Measurements from ENCODE around the gene CD38. TPM values are rescaled to one million over a fixed set of nuclear protein-coding genes. Genes with fewer than 3 reads are reported as not detected.
"Not testable (repeated sequence)": the region's sequence is repeated elsewhere in the genome, so short reads cannot be mapped to it uniquely, and the experiment has no call there.

Gene CD38
- total RNA-seq, 1 donor from 2014 or later = 1.0 TPM

DNA sequence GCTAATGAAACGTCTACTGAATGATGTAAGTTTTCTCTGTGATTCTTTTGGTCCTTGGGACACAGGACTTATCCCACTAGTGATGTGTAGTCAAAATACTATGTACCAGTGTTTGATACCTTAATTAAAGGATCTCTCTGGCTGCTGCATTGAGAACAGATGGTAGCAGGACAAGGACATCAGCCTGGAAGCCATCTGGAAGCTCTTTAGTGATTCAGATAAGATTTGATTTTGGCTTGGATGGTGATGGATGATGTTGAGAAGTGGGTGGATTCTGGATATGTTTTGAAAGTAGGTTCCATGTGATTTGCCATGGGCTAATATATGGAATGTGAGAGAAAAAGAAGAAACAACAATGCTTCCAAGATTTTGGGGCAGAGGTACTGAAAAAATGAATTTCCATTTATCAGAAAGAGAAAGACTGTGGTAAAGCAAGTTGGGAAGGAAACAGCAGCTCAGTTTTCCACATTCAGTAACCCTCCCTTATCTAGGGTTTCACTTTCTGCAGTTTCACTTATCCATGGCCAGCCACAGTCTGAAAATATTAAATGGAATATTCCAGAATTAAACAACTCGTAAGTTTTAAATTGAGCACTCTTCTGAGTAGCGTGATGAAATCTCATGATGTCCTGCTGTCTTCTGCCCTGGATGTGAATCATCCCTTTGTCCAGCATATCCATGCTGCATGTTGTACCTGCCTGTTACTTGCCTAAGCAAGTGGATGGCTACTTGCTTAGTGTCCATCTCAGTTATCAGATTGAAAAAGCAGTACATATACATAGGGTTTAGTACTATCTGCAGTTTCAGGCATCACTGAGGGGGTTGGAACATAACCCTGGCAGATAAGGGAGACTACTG lies 15.6 kb downstream of the CD38 start:
- no peak overlapping the region for H3K9ac ChIP-seq (ENCODE audit: low read depth in 1 of 3, low read length in 3 of 3)
- H3K27me3 ChIP-seq (ENCODE audit: control insufficient read depth in 3 of 3, insufficient read depth in 3 of 3, low read length in 3 of 3) = no peaks in the 10 kb centered on the region
- no peak overlapping the region for H3K4me3 ChIP-seq (ENCODE audit: low read length in 3 of 3)
- H3K9me3 ChIP-seq (ENCODE audit: control insufficient read depth in 3 of 3, low read length in 3 of 3) = no peaks in the 10 kb centered on the region
- H3K27ac ChIP-seq (ENCODE audit: low read depth, low read length) = no peak overlapping the region
- H3K36me3 ChIP-seq (ENCODE audit: control insufficient read depth in 3 of 3, insufficient read depth in 3 of 3, low read length in 3 of 3) = no peaks in the 10 kb centered on the region
- H3K4me1 ChIP-seq (ENCODE audit: control insufficient read depth in 3 of 3, insufficient read depth in 3 of 3, low read length in 3 of 3) = peaks cover 0 to 6% (median 4%) of the 10 kb centered on the region in 3 donors

- no peak overlapping the region for H3K9ac ChIP-seq (ENCODE audit: low read depth in 1 of 3, low read length in 3 of 3)
- no peaks in the 10 kb centered on the region for H3K9me3 ChIP-seq (ENCODE audit: control insufficient read depth in 3 of 3, low read length in 3 of 3)
- no peaks in the 10 kb centered on the region for H3K27me3 ChIP-seq (ENCODE audit: control insufficient read depth in 3 of 3, insufficient read depth in 3 of 3, low read length in 3 of 3)
- H3K36me3 ChIP-seq (ENCODE audit: control insufficient read depth in 3 of 3, insufficient read depth in 3 of 3, low read length in 3 of 3) = no peaks in the 10 kb centered on the region
- peaks cover under 1 to 9% (median 8%) of the 10 kb centered on the region in 3 donors for H3K4me1 ChIP-seq (ENCODE audit: control insufficient read depth in 3 of 3, insufficient read depth in 3 of 3, low read length in 3 of 3)
- no peak overlapping the region for H3K27ac ChIP-seq (ENCODE audit: low read depth, low read length)
- H3K4me3 ChIP-seq (ENCODE audit: low read length in 3 of 3) = no peak overlapping the region
Measured at GRCh38 chr4:15794426-15794825, 16.3 kb downstream of the CD38 start.

- no peak overlapping the region for H3K9ac ChIP-seq (ENCODE audit: low read depth in 1 of 3, low read length in 3 of 3)
- H3K27me3 ChIP-seq (ENCODE audit: control insufficient read depth in 3 of 3, insufficient read depth in 3 of 3, low read length in 3 of 3) = no peaks in the 10 kb centered on the region
- no peak overlapping the region for H3K4me3 ChIP-seq (ENCODE audit: low read length in 3 of 3)
- peaks cover 4 to 14% (median 13%) of the 10 kb centered on the region in 3 donors for H3K4me1 ChIP-seq (ENCODE audit: control insufficient read depth in 3 of 3, insufficient read depth in 3 of 3, low read length in 3 of 3)
- H3K9me3 ChIP-seq (ENCODE audit: control insufficient read depth in 3 of 3, low read length in 3 of 3) = no peaks in the 10 kb centered on the region
- no peaks in the 10 kb centered on the region for H3K36me3 ChIP-seq (ENCODE audit: control insufficient read depth in 3 of 3, insufficient read depth in 3 of 3, low read length in 3 of 3)
- no peak overlapping the region for H3K27ac ChIP-seq (ENCODE audit: low read depth, low read length)
Measured at GRCh38 chr4:15794905-15795304, 16.8 kb downstream of the CD38 start.

DNA sequence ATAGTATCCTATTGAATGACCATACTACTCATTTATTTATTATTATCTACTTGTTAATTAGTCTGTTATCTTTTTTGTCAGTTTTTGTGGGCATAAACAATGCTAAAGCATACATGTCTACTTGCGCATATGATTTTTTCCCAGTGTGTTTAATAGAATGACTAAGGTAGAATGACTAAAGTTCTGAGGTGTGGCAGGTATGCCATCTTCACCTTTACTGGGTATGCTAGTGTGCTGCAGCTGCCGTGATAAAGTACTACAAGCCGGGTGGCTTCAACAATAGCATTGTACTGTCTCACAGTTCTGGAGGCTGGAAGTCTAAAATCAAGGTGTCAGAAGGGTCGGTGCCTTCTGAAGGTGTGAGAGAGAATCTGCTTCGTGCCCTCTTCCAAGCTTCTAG lies 19.2 kb downstream of the CD38 start:
- Histone ChIP-seq H3K27me3 (ENCODE audit: control insufficient read depth in 3 of 3, insufficient read depth in 3 of 3, low read length in 3 of 3) (no peaks in the 10 kb centered on the region), H3K9me3 (ENCODE audit: control insufficient read depth in 3 of 3, low read length in 3 of 3) (no peaks in the 10 kb centered on the region), H3K27ac (ENCODE audit: low read depth, low read length) (no peak overlapping the region), H3K4me1 (ENCODE audit: control insufficient read depth in 3 of 3, insufficient read depth in 3 of 3, low read length in 3 of 3) (peaks cover 4 to 22% (median 15%) of the 10 kb centered on the region in 3 donors), H3K9ac (ENCODE audit: low read depth in 1 of 3, low read length in 3 of 3) (no peak overlapping the region), H3K4me3 (ENCODE audit: low read length in 3 of 3) (no peak overlapping the region), H3K36me3 (ENCODE audit: control insufficient read depth in 3 of 3, insufficient read depth in 3 of 3, low read length in 3 of 3) (no peaks in the 10 kb centered on the region)

DNA sequence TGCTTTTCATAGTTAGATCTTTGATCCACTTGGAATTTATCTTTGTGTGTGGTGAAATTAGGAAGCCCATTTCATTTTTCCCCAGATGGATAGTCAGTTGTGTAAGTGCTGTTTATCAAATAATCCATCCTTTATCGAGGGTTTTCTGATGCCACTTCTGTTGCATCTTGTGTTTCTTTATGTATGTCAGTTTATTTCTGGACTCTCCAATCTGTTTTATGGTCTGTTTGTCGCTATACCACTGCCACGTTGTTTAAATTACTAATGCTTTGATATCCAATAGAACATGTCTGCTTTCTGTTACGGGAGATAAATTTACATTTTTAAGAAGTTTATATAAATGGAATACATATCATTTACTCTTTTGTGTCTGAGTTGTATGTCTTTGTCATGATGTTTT lies 21.0 kb downstream of the CD38 start:
- H3K27ac ChIP-seq (ENCODE audit: low read depth, low read length) = peak overlapping the region; percentile 68
- no peaks in the 10 kb centered on the region for H3K27me3 ChIP-seq (ENCODE audit: control insufficient read depth in 3 of 3, insufficient read depth in 3 of 3, low read length in 3 of 3)
- no peaks in the 10 kb centered on the region for H3K36me3 ChIP-seq (ENCODE audit: control insufficient read depth in 3 of 3, insufficient read depth in 3 of 3, low read length in 3 of 3)
- H3K9me3 ChIP-seq (ENCODE audit: control insufficient read depth in 3 of 3, low read length in 3 of 3) = no peaks in the 10 kb centered on the region
- H3K4me3 ChIP-seq (ENCODE audit: low read length in 3 of 3) = no peak overlapping the region
- H3K9ac ChIP-seq (ENCODE audit: low read depth in 1 of 3, low read length in 3 of 3) = peak overlapping the region in 2 of 3 donors; percentile 39 to 64
- H3K4me1 ChIP-seq (ENCODE audit: control insufficient read depth in 3 of 3, insufficient read depth in 3 of 3, low read length in 3 of 3) = peaks cover 9 to 26% (median 18%) of the 10 kb centered on the region in 3 donors

- Histone ChIP-seq H3K27ac (ENCODE audit: low read depth, low read length) (peak overlapping the region; percentile 68), H3K9ac (ENCODE audit: low read depth in 1 of 3, low read length in 3 of 3) (peak overlapping the region; percentile 36 to 64 (median 39))
Measured at GRCh38 chr4:15799701-15800100, 21.6 kb downstream of the CD38 start.

DNA sequence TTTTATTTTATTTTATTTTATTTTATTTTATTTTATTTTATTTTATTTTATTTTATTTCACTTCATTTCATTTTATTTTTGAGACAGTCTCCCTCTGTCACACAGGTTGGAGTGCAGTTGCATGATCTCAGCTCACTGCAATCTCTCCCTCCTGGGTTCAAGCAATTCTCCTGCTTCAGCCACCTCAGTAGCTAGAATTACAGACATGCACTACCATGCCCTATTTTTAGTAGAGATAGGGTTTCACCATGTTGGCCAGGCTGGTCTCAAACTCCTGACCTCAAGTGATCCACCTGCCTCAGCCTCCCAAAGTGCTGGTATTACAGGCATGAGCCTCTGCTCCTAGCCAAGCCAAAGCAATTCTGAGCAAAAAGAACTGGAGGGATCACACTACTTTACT lies 24.4 kb downstream of the CD38 start:
- peak overlapping the region; percentile 32 to 55 (median 54) for H3K9ac ChIP-seq (ENCODE audit: low read depth in 1 of 3, low read length in 3 of 3)
- H3K36me3 ChIP-seq (ENCODE audit: control insufficient read depth in 3 of 3, insufficient read depth in 3 of 3, low read length in 3 of 3); H3K4me3 ChIP-seq (ENCODE audit: low read length in 3 of 3); H3K27me3 ChIP-seq (ENCODE audit: control insufficient read depth in 3 of 3, insufficient read depth in 3 of 3, low read length in 3 of 3); H3K9me3 ChIP-seq (ENCODE audit: control insufficient read depth in 3 of 3, low read length in 3 of 3): not testable (repeated sequence)
- H3K27ac ChIP-seq (ENCODE audit: low read depth, low read length) = peak overlapping the region; percentile 88
- peaks cover 12 to 34% (median 29%) of the 10 kb centered on the region in 3 donors for H3K4me1 ChIP-seq (ENCODE audit: control insufficient read depth in 3 of 3, insufficient read depth in 3 of 3, low read length in 3 of 3)

More at GRCh38 chr4:15799701-15800100, 21.6 kb downstream of the CD38 start:
- Histone ChIP-seq H3K4me3 (ENCODE audit: low read length in 3 of 3) (peak overlapping the region in 2 of 3 donors; percentile 10 to 14), H3K4me1 (ENCODE audit: control insufficient read depth in 3 of 3, insufficient read depth in 3 of 3, low read length in 3 of 3) (peaks cover 9 to 26% (median 18%) of the 10 kb centered on the region in 3 donors), H3K36me3 (ENCODE audit: control insufficient read depth in 3 of 3, insufficient read depth in 3 of 3, low read length in 3 of 3) (no peaks in the 10 kb centered on the region), H3K27me3 (ENCODE audit: control insufficient read depth in 3 of 3, insufficient read depth in 3 of 3, low read length in 3 of 3) (no peaks in the 10 kb centered on the region), H3K9me3 (ENCODE audit: control insufficient read depth in 3 of 3, low read length in 3 of 3) (no peaks in the 10 kb centered on the region)

DNA sequence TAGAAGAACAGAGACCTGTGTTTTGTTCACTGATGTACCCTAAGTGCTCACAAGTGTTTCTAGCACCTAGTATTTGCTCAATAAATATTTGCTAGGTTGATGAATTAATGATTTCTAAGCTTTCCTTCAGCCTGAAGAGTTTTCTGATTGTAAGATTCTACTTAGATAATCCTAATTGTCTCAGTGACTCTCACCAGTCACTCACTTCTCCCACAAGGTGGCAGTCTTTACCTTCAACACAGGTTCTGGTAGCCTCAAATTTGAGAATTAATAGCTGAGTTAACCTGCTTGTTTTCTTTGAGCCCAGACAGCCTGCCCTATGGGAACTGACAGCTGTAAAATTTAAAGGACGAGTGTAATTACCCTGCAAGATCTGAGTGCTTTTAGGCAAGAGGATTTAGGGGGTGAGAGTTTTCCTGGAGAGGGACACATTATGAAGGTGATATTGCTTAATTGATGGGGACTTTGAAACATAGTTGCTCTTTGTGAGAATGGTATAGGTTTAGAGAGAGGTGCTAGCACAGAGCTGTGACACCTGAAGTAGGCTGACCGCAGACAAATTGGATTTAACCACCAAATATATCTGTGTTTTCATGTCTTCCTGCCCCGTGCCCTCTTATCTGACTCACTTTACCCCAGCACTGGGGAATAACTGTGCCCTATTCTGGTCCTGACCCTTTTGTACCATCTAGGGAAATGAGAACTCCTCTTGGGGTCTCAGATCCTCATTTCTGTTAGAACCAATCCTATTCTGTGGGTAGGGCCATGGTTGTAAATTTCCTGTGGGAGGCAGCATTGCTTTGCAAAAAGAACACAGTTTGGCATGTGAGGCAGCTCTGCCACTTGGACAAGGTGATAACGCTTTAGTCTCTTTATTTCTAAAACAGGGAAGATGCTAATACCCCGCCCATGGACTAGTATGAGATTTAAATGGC lies 27.7 kb downstream of the CD38 start:
- H3K9me3 ChIP-seq (ENCODE audit: control insufficient read depth in 3 of 3, low read length in 3 of 3) = no peaks in the 10 kb centered on the region
- peak overlapping the region; percentile 41 for H3K27ac ChIP-seq (ENCODE audit: low read depth, low read length)
- peak overlapping the region in 2 of 3 donors; percentile 1 to 17 for H3K9ac ChIP-seq (ENCODE audit: low read depth in 1 of 3, low read length in 3 of 3)
- H3K27me3 ChIP-seq (ENCODE audit: control insufficient read depth in 3 of 3, insufficient read depth in 3 of 3, low read length in 3 of 3) = no peaks in the 10 kb centered on the region
- H3K4me1 ChIP-seq (ENCODE audit: control insufficient read depth in 3 of 3, insufficient read depth in 3 of 3, low read length in 3 of 3) = peaks cover 10 to 24% (median 23%) of the 10 kb centered on the region in 3 donors
- no peak overlapping the region for H3K4me3 ChIP-seq (ENCODE audit: low read length in 3 of 3)
- H3K36me3 ChIP-seq (ENCODE audit: control insufficient read depth in 3 of 3, insufficient read depth in 3 of 3, low read length in 3 of 3) = no peaks in the 10 kb centered on the region

GRCh38 chr4:15809058-15809457 lies 30.9 kb downstream of the CD38 start:
- H3K27me3 ChIP-seq (ENCODE audit: control insufficient read depth in 3 of 3, insufficient read depth in 3 of 3, low read length in 3 of 3) = no peaks in the 10 kb centered on the region
- H3K9ac ChIP-seq (ENCODE audit: low read depth in 1 of 3, low read length in 3 of 3) = no peak overlapping the region
- H3K9me3 ChIP-seq (ENCODE audit: control insufficient read depth in 3 of 3, low read length in 3 of 3) = no peaks in the 10 kb centered on the region
- no peaks in the 10 kb centered on the region for H3K36me3 ChIP-seq (ENCODE audit: control insufficient read depth in 3 of 3, insufficient read depth in 3 of 3, low read length in 3 of 3)
- H3K27ac ChIP-seq (ENCODE audit: low read depth, low read length) = peak overlapping the region; percentile 4
- peaks cover 5 to 16% (median 12%) of the 10 kb centered on the region in 3 donors for H3K4me1 ChIP-seq (ENCODE audit: control insufficient read depth in 3 of 3, insufficient read depth in 3 of 3, low read length in 3 of 3)
- H3K4me3 ChIP-seq (ENCODE audit: low read length in 3 of 3) = peak overlapping the region in 2 of 3 donors; percentile 1 to 33

All from skeletal muscle tissue (tissue), 4 donors.